Body of pancreas (tissue), 4 donors: ENCODE measurements around the gene PDE6B.

Experiments
- POLR2A ChIP-seq, 3 donors: fragments of 450-650 bp; IDR thresholded peaks; one replicate each; pipeline ENCODE4 v1.6.1; 2016; ENCODE audit warnings: antibody characterized with exemption in 3 of 3, mild to moderate bottlenecking in 2 of 3
- TF ChIP-seq, protein P1 (sequence below), 7 experiments: fragments of 450-650 bp in 4 of 7; fragments of 200-600 bp in 3 of 7; sonication (generic) in 3 of 7; IDR thresholded peaks; one replicate each; pipeline ENCODE4 v1.5.1; 2016 to 2019; ENCODE audit warnings: antibody characterized with exemption in 7 of 7

DNA sequence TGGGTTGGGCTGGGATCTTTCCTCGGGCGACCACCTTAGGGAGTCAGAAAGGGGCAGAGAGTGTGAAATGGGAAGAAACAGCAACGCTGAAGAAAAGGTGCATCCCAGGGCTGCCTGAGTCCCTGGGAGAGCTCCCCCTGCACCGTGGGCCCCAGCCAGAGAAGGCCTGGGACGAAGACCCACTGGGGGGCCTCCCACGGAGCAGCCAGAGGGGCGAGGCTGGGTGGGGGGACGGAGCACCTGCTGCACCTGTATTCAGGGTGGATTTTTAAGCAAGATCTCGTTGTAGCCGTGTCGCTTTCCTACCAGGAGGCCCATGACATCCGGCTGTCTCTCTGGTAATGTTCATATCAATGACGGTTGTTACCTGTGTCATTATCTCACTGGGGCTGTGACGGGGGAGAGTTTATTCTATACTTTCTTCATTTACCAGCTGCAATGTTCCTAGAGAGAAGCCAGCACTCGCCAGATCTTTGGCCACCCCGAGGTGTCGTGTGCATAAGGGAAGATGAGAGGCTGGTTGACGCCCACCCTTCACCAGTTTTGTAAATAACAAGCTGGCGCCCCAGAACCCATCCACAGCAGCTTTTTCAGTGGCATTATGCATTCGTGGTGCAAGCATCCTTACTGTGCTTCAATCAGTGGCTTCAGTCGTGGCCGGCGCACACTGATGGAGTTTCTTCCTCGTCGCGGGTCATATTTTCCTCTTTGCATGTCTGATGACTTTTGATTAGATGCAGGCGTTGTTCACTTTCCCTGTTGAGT lies 74.6 kb downstream of the PDE6B start:
- TF ChIP-seq, protein P1, sequence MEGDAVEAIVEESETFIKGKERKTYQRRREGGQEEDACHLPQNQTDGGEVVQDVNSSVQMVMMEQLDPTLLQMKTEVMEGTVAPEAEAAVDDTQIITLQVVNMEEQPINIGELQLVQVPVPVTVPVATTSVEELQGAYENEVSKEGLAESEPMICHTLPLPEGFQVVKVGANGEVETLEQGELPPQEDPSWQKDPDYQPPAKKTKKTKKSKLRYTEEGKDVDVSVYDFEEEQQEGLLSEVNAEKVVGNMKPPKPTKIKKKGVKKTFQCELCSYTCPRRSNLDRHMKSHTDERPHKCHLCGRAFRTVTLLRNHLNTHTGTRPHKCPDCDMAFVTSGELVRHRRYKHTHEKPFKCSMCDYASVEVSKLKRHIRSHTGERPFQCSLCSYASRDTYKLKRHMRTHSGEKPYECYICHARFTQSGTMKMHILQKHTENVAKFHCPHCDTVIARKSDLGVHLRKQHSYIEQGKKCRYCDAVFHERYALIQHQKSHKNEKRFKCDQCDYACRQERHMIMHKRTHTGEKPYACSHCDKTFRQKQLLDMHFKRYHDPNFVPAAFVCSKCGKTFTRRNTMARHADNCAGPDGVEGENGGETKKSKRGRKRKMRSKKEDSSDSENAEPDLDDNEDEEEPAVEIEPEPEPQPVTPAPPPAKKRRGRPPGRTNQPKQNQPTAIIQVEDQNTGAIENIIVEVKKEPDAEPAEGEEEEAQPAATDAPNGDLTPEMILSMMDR (IDR thresholded peaks at IDR 0.05), result no peak
- TF ChIP-seq POLR2A (IDR thresholded peaks at IDR 0.05), result no peak
